GM06990 (cell line): ENCODE measurements around the gene SYNRG.
"Not testable (repeated sequence)": the region's sequence is repeated elsewhere in the genome, so short reads cannot be mapped to it uniquely, and the experiment has no call there.

Experiments
- DNase-seq: peaks from one replicate; pipeline ENCODE4 v3.0.0-alpha.2; 2011; ENCODE audit not compliant: insufficient read length; ENCODE audit errors: extremely low read depth
- H3K27me3 ChIP-seq: replicated peaks from 2 replicates; pipeline ENCODE4 v1.6.0; 2011; ENCODE audit warnings: low read length; ENCODE audit not compliant: control insufficient read depth, insufficient read depth
- H3K36me3 ChIP-seq: 2 replicates; pipeline ENCODE4 v1.5.1; 2011; ENCODE audit warnings: low read length; ENCODE audit not compliant: control insufficient read depth, insufficient read depth
- H3K4me3 ChIP-seq: replicated peaks from 2 replicates; pipeline ENCODE4 v1.5.1; 2011; ENCODE audit warnings: low read depth, mild to moderate bottlenecking, control low read depth, low read length
- TF ChIP-seq, protein P1 (sequence below): IDR thresholded peaks from 2 replicates; pipeline ENCODE4 v1.5.1; 2011; ENCODE audit warnings: low read length, control low read depth, mild to moderate bottlenecking, inconsistent platforms; ENCODE audit not compliant: insufficient read depth, poor library complexity, severe bottlenecking

The SYNRG gene

DNA sequence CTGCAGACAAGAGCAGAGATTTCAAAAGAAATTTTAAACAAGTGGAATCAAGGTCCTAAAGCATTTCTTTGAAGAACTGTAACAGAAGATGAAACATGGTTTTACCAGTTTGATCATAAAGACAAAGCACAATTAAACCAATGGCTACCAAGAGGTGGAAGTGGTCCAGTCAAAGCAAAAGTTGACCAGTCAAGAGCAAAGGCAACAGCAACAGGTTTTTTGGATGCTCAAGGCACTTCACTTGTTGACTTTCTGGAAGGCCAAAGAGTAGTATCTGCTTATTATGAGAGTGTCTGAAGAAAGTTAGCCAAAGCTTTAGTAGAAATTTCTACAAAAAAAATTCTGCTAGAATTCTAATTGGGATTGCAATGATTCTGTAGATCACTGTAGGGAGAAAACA, 28.7 kb upstream of the SYNRG start:
- TF ChIP-seq, protein P1, sequence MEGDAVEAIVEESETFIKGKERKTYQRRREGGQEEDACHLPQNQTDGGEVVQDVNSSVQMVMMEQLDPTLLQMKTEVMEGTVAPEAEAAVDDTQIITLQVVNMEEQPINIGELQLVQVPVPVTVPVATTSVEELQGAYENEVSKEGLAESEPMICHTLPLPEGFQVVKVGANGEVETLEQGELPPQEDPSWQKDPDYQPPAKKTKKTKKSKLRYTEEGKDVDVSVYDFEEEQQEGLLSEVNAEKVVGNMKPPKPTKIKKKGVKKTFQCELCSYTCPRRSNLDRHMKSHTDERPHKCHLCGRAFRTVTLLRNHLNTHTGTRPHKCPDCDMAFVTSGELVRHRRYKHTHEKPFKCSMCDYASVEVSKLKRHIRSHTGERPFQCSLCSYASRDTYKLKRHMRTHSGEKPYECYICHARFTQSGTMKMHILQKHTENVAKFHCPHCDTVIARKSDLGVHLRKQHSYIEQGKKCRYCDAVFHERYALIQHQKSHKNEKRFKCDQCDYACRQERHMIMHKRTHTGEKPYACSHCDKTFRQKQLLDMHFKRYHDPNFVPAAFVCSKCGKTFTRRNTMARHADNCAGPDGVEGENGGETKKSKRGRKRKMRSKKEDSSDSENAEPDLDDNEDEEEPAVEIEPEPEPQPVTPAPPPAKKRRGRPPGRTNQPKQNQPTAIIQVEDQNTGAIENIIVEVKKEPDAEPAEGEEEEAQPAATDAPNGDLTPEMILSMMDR, result no peak
- Histone ChIP-seq H3K36me3 (peaks cover 4% of the 10 kb centered on the region), H3K4me3 (no peak overlapping the region), H3K27me3 (no peaks in the 10 kb centered on the region)
- no peak for DNase-seq

DNA sequence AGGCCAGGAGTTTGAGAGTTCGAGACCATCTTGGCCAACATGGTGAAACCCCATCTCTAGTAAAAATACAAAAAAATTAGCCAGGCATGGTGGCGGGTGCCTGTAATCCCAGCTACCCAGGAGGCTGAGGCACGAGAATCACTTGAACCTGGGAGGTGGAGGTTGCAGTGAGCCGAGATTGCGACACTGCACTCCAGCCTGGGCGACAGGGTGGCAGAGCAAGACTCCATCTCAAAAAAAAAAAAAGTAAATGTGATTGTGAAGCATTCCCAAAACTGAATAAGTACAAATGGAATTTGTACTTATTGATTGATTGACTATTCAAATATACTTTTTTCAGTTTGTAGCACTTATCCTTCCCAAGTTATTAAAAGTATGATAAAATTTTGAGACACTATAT, 7.2 kb upstream of the SYNRG start:
- H3K27me3 ChIP-seq, H3K36me3 ChIP-seq, H3K4me3 ChIP-seq, DNase-seq: not testable (repeated sequence)

DNA sequence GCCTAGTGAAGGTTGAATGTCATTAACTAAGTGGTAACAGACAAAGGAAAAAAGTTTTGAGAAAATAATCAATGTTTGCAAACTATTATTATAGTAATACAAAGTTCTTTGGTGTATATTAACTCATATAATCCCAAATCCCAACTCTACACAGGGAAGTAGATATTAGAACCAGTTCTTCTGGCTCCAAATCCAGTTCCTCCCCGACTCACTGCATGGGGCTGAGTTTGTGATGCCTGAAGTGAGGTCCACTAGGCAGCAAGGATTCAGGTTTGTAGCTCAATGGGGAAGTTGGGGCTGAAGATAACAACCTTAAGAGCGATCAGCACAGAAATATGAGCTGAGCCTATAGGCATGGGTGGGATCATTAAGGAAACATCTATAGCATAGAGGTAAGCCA, 5.6 kb upstream of the SYNRG start:
- TF ChIP-seq, protein P1, result no peak
- Histone ChIP-seq H3K36me3 (peaks cover 4% of the 10 kb centered on the region), H3K27me3 (no peaks in the 10 kb centered on the region), H3K4me3 (no peak overlapping the region)
- no peak for DNase-seq

DNA sequence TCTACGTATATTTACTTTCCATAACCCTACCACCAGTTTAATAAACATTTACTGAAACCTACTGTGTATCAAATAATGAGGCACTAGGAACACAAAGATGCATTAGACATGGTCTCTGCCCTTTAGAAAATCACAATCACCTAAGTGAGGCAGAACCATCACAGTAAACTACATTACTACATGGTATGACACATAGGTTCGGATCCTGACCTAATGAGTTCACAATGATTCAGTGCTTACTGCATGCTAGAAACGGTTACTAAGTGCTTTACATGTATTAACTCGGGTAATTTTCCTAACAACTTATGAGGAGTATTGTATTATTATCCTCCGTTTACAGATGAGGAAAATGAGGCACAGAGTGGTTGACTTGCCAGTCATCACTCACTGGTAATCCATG, 5.2 kb upstream of the SYNRG start:
- Histone ChIP-seq H3K27me3 (no peaks in the 10 kb centered on the region), H3K4me3 (no peak overlapping the region), H3K36me3 (peaks cover 3% of the 10 kb centered on the region)
- no peak for DNase-seq
- TF ChIP-seq, protein P1, result no peak

DNA sequence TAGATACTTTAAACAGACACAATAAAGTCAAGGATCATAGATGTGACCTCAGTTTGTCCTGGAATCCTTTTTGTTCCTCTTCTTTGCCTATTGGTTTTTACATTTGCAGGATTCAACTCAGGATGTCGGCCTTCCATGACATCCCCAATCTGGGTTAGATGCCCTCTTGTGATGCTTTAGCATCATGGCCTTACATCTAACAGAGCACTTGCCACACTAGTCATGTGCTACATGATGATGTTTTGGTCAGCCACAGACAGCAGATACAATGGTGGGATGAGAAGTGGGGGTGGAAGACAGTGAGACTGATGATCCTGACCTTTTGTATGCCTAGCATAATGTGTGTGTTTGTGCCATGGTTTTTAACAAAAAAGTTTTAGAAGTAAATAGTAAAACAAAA, 1.8 kb upstream of the SYNRG start:
- no peak overlapping the region for H3K4me3 ChIP-seq
- H3K27me3 ChIP-seq, result no peaks in the 10 kb centered on the region
- DNase-seq, result no peak
- peaks cover 2% of the 10 kb centered on the region for H3K36me3 ChIP-seq
- TF ChIP-seq, protein P1, result no peak

DNA sequence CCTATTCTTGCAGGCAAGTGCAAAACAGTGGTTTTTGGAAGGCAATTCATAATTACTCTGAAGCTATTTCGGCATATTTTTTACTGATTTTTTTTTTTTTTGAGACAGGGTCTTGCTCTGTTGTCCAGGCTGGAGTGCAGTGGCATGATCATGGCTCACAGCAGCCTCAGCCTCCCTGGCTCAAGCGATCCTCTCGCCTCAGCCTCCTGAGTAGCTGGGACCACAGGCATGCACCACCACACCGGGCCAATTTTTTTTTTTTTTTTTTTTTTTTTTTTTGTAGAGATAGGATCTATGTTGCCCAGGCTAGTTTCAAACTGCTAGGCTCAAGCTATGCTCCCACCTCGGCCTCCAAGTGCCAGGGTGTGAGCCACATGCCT, 813 bp upstream of the SYNRG start:
- not testable (repeated sequence) for H3K4me3 ChIP-seq, H3K36me3 ChIP-seq, DNase-seq, H3K27me3 ChIP-seq

DNA sequence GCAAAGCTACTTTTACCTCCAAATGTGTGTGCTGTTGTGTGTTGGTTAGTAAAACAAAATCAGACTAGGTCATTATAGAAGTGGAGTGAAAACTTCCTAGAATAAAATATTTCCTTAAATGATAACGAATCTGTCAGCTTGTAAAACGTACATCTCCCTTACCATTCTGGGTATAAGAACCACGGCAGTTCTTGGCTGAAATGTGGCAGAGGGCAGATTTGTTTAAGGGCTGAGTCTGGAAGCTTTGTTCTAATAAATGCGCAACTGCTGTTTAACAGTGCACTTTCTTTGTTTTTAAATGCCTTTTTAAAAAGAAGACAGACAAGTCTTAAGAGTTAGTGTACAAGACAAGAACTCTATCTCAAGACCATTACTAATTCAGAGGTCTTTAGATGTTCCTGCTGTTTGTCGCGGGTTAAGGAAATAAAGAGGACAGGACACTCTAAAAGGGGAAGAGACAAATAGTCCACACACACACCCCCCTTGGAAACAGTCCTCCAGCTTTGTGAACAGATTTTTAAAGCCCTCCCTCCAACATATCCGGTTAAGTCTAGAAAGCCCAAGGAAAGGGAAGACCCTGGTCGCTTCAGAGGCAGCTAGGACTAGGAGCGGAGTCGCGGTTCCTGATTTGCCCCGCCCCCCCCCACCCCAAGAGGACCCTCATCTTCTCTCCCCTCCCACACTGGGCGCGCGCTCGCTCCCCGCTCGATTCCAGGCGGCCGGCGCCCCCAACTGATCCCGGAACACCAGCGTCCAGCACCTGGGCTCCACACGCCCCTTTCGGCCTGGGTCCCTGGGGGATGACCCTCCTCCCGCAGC, 658 bp downstream of the SYNRG start:
- DNase-seq, result peak; percentile 33

More for the DNA sequence above, 658 bp downstream of the SYNRG start:
- TF ChIP-seq, protein P1, result no peak
- Histone ChIP-seq H3K36me3 (peaks cover 5% of the 10 kb centered on the region), H3K4me3 (peak overlapping the region; percentile 87), H3K27me3 (no peaks in the 10 kb centered on the region)
